SK-N-SH (cell line): ENCODE results near the gene LIMA1. TPM values are rescaled to one million over a fixed set of nuclear protein-coding genes. Genes with fewer than 3 reads are reported as not detected.

ENCODE experiments used
- CTCF ChIA-PET: fragments of 300-600, 350-600 bp; formaldehyde crosslinking; extraction: SDS; loops from one replicate; lab custom pipeline; 2021; lab: Yijun Ruan, JAX
- POLR2A ChIA-PET: fragments of 350-600 bp; sonication (Branson Sonifier 250); formaldehyde crosslinking; extraction: SDS; loops from one replicate; lab custom pipeline; 2020; ENCODE audit warnings: antibody characterized with exemption, inconsistent platforms; lab: Yijun Ruan, JAX
- DNase-seq: peaks from one replicate; pipeline ENCODE4 v3.0.0; 2012
- H2AFZ ChIP-seq: fragments of 200-600 bp; sonication (generic); 2 replicates; pipeline ENCODE4 v1.8.1; 2016; ENCODE audit warnings: antibody characterized with exemption, mild to moderate bottlenecking, low read depth
- H3F3A ChIP-seq: fragments of 200-600 bp; sonication (generic); replicated peaks from 2 replicates; pipeline ENCODE3; 2016; ENCODE audit warnings: antibody characterized with exemption, mild to moderate bottlenecking; ENCODE audit not compliant: insufficient read depth
- H3K27ac ChIP-seq, 2 experiments: fragments of 200-500 bp in 1 of 2; fragments of 200-600 bp in 1 of 2; sonication (Bioruptor generic) in 1 of 2; sonication (generic), shearing (Covaris generic) in 1 of 2; 2 replicates each; pipeline versions ENCODE4 v1.5.1 to v1.6.1; 2014 to 2016; ENCODE audit warnings: low read depth in 2 of 2, inconsistent platforms in 1 of 2, low read length in 1 of 2, mild to moderate bottlenecking in 1 of 2, mixed read lengths in 1 of 2
- H3K27me3 ChIP-seq: fragments of 200-600 bp; sonication (generic), shearing (Covaris generic); 2 replicates; pipeline ENCODE4 v1.6.1; 2016; ENCODE audit warnings: mixed run types; ENCODE audit not compliant: insufficient read depth
- H3K36me3 ChIP-seq, 2 experiments: fragments of 200-500 bp in 1 of 2; fragments of 200-600 bp in 1 of 2; sonication (Bioruptor generic) in 1 of 2; sonication (generic) in 1 of 2; replicated peaks in 1 of 2; 2 replicates each; pipeline versions ENCODE3 to v1.5.1; 2014 to 2016; ENCODE audit warnings: low read length in 1 of 2, mild to moderate bottlenecking in 1 of 2; ENCODE audit not compliant: insufficient read depth in 2 of 2, control insufficient read depth in 1 of 2
- H3K4me1 ChIP-seq, 2 experiments: fragments of 200-500 bp in 1 of 2; fragments of 200-600 bp in 1 of 2; sonication (Bioruptor generic) in 1 of 2; sonication (generic), shearing (Covaris generic) in 1 of 2; 2 replicates each; pipeline versions ENCODE4 v1.5.1 to v1.6.1; 2014 to 2016; ENCODE audit warnings: low read depth in 1 of 2, low read length in 1 of 2, mixed run types in 1 of 2; ENCODE audit not compliant: insufficient read depth in 2 of 2, control insufficient read depth in 1 of 2
- H3K4me2 ChIP-seq: fragments of 200-600 bp; sonication (generic), shearing (Covaris generic); 2 replicates; pipeline ENCODE4 v1.6.1; 2017; ENCODE audit warnings: mixed run types
- H3K4me3 ChIP-seq, 2 experiments: fragments of 200-500 bp in 1 of 2; fragments of 200-600 bp in 1 of 2; sonication (Bioruptor generic) in 1 of 2; sonication (generic), shearing (Covaris generic) in 1 of 2; 2 replicates each; pipeline versions ENCODE4 v1.5.1 to v1.8.1; 2014 to 2016; ENCODE audit warnings: low read depth in 2 of 2, inconsistent platforms in 1 of 2, low read length in 1 of 2, mild to moderate bottlenecking in 1 of 2, mixed read lengths in 1 of 2, moderate library complexity in 1 of 2
- H3K79me2 ChIP-seq: fragments of 200-600 bp; sonication (generic); 2 replicates; pipeline ENCODE4 v1.8.1; 2017; ENCODE audit warnings: mild to moderate bottlenecking; ENCODE audit not compliant: insufficient read depth
- H3K9ac ChIP-seq: fragments of 200-600 bp; sonication (generic); 2 replicates; pipeline ENCODE4 v1.6.1; 2017; ENCODE audit warnings: mixed run types
- H3K9me2 ChIP-seq: fragments of 200-600 bp; sonication (generic); 2 replicates; pipeline ENCODE4 v1.6.1; 2017; ENCODE audit warnings: mixed run types
- H3K9me3 ChIP-seq: fragments of 200-600 bp; sonication (generic); 2 replicates; pipeline ENCODE4 v1.6.1; 2017; ENCODE audit warnings: mixed run types, mild to moderate bottlenecking, moderate library complexity
- H4K20me1 ChIP-seq: fragments of 200-600 bp; sonication (generic); 2 replicates; pipeline ENCODE4 v1.6.1; 2017; ENCODE audit warnings: mild to moderate bottlenecking, mixed run types; ENCODE audit not compliant: insufficient read depth
- CHD2 ChIP-seq: fragments of 150-350 bp; IDR thresholded peaks from 2 replicates; pipeline ENCODE4 v1.6.1; 2018; ENCODE audit warnings: low read length; ENCODE audit not compliant: partially characterized antibody
- ELF1 ChIP-seq: IDR thresholded peaks from 2 replicates; pipeline ENCODE4 v1.4.0; 2012
- EP300 ChIP-seq, 2 experiments: IDR thresholded peaks; 2 replicates each; pipeline versions ENCODE4 v1.4.0 to v1.6.1; 2012; ENCODE audit warnings: borderline replicate concordance in 1 of 2, low read depth in 1 of 2, low read length in 1 of 2
- EZH2phosphoT487 ChIP-seq: fragments of 200-600 bp; sonication (generic); IDR thresholded peaks from 2 replicates; pipeline ENCODE4 v1.6.1; 2017; ENCODE audit warnings: low read depth, mixed run types, mild to moderate bottlenecking, antibody characterized with exemption, moderate library complexity, borderline replicate concordance
- FOSL2 ChIP-seq: IDR thresholded peaks from 2 replicates; pipeline ENCODE4 v1.4.0; 2012; ENCODE audit warnings: low read depth, mild to moderate bottlenecking, moderate library complexity, borderline replicate concordance
- FOXM1 ChIP-seq: IDR thresholded peaks from 2 replicates; pipeline ENCODE4 v1.4.0; 2012; ENCODE audit warnings: low read depth, mild to moderate bottlenecking
- IRF3 ChIP-seq: fragments of 150-350 bp; IDR thresholded peaks from 2 replicates; pipeline ENCODE4 v1.6.1; 2016; ENCODE audit warnings: mild to moderate bottlenecking, low read depth, low read length
- MXI1 ChIP-seq: IDR thresholded peaks from 2 replicates; pipeline ENCODE4 v1.6.1; 2012; ENCODE audit warnings: mild to moderate bottlenecking, low read depth, low read length, improper control_type of control experiment
- REST ChIP-seq: IDR thresholded peaks from 2 replicates; pipeline ENCODE4 v1.6.1; 2012; ENCODE audit warnings: mild to moderate bottlenecking, low read depth, low read length, moderate library complexity
- RXRA ChIP-seq: IDR thresholded peaks from 2 replicates; pipeline ENCODE4 v1.4.0; 2012; ENCODE audit warnings: low read depth, mild to moderate bottlenecking, borderline replicate concordance
- SIN3A ChIP-seq: IDR thresholded peaks from 2 replicates; pipeline ENCODE4 v1.6.1; 2012; ENCODE audit warnings: low read depth, mild to moderate bottlenecking, low read length, moderate library complexity, borderline replicate concordance
- SMC3 ChIP-seq: IDR thresholded peaks from 2 replicates; pipeline ENCODE4 v1.6.1; 2012; ENCODE audit warnings: low read depth, low read length, improper control_type of control experiment
- TCF12 ChIP-seq: IDR thresholded peaks from 2 replicates; pipeline ENCODE4 v1.4.0; 2012
- USF2 ChIP-seq: fragments of 150-350 bp; IDR thresholded peaks from 2 replicates; pipeline ENCODE4 v1.6.1; 2017; ENCODE audit warnings: antibody characterized with exemption, low read length, low read depth, borderline replicate concordance
- ZBTB33 ChIP-seq: IDR thresholded peaks from 2 replicates; pipeline ENCODE4 v1.4.0; 2012; ENCODE audit warnings: low read depth, borderline replicate concordance
- WGBS: methylation state at CpG from one replicate; pipeline ENCODE4 v1.1.6; 2017; ENCODE audit warnings: low lambda C conversion rate; 5-methylcytosine and 5-hydroxymethylcytosine counted together
- polyA plus RNA-seq, 3 experiments: library from polyadenylated mRNA; depleted of rRNA; stranded (reverse); fragments of >200 nt; gene quantifications; 2 replicates each; pipeline ENCODE4 v1.2.3, GENCODE V29; 2012

The LIMA1 gene
- polyA plus RNA-seq, 1 of the 3 experiments (the other 2 are of a cell fraction), result 96.6 TPM

- TF ChIP-seq SMC3 (no peak), FOSL2 (no peak), USF2 (no peak), SIN3A (no peak)
- no peak for DNase-seq
- H4K20me1 ChIP-seq, result no peaks in the 10 kb centered on the region
- no peaks in the 10 kb centered on the region for H3K36me3 ChIP-seq
- no peaks in the 10 kb centered on the region for H3K9me3 ChIP-seq
- H2AFZ ChIP-seq, result no peak overlapping the region
- H3K27ac ChIP-seq, result no peak overlapping the region
- ChIA-PET POLR2A (interaction anchor here (0.7 kb wide), 1 partner anchor 18 kb away, joined by 4 read pairs; no protein-coding TSS in a partner anchor), CTCF (interaction anchor here (1.0 kb wide), 1 partner anchor 1482 kb away, joined by 3 read pairs; no protein-coding TSS in a partner anchor)
- WGBS, result 86% methylated on average over 1 of the region's 1 CpG
- H3K9me2 ChIP-seq, result no peaks in the 10 kb centered on the region
- H3K27me3 ChIP-seq, result no peaks in the 10 kb centered on the region
- peaks cover 3 to 4% of the 10 kb centered on the region in 2 experiments; a peak in 1 of 4 replicates for H3K4me1 ChIP-seq
- H3K79me2 ChIP-seq, result no peaks in the 10 kb centered on the region
- H3K9ac ChIP-seq, result no peak overlapping the region
- H3F3A ChIP-seq, result no peaks in the 10 kb centered on the region
- no peak overlapping the region for H3K4me3 ChIP-seq
- no peak overlapping the region for H3K4me2 ChIP-seq
Measured at GRCh38 chr12:50265770-50266524, 17.4 kb downstream of the LIMA1 start.

- Histone ChIP-seq H3K79me2 (no peaks in the 10 kb centered on the region), H3K4me3 (no peak overlapping the region), H3K9me3 (no peaks in the 10 kb centered on the region), H3K27ac (no peak overlapping the region), H3K9me2 (no peaks in the 10 kb centered on the region), H3K4me2 (no peak overlapping the region), H3K36me3 (no peaks in the 10 kb centered on the region), H3K4me1 (peaks cover 3 to 9% of the 10 kb centered on the region in 2 experiments; a peak in 2 of 4 replicates), H4K20me1 (no peaks in the 10 kb centered on the region), H2AFZ (no peak overlapping the region), H3F3A (no peaks in the 10 kb centered on the region), H3K27me3 (no peaks in the 10 kb centered on the region), H3K9ac (no peak overlapping the region)
- CTCF ChIA-PET, result no interaction called here
- 95% methylated on average over 2 of the region's 2 CpGs for WGBS
- POLR2A ChIA-PET, result no interaction called here
- TF ChIP-seq IRF3 (no peak), ELF1 (no peak), USF2 (no peak), EP300 (IDR thresholded peaks at IDR 0.05; ENCODE audit: borderline replicate concordance in 1 of 2, low read depth in 1 of 2, low read length in 1 of 2) (no peak), EZH2phosphoT487 (no peak), CHD2 (no peak), TCF12 (no peak), FOXM1 (no peak), ZBTB33 (no peak), REST (no peak), RXRA (no peak), MXI1 (no peak)
- no peak for DNase-seq
Measured at GRCh38 chr12:50263832-50264231, 19.5 kb downstream of the LIMA1 start.
